HG03066 (cell line): Measurements from ENCODE around the gene NFXL1.

Experiments
- ATAC-seq: cut with Tn5 transposase; IDR thresholded peaks from one replicate; pipeline ENCODE4 v1.9.1; 2021; ENCODE audit warnings: low read depth; ENCODE audit not compliant: unreplicated experiment

The NFXL1 gene

DNA sequence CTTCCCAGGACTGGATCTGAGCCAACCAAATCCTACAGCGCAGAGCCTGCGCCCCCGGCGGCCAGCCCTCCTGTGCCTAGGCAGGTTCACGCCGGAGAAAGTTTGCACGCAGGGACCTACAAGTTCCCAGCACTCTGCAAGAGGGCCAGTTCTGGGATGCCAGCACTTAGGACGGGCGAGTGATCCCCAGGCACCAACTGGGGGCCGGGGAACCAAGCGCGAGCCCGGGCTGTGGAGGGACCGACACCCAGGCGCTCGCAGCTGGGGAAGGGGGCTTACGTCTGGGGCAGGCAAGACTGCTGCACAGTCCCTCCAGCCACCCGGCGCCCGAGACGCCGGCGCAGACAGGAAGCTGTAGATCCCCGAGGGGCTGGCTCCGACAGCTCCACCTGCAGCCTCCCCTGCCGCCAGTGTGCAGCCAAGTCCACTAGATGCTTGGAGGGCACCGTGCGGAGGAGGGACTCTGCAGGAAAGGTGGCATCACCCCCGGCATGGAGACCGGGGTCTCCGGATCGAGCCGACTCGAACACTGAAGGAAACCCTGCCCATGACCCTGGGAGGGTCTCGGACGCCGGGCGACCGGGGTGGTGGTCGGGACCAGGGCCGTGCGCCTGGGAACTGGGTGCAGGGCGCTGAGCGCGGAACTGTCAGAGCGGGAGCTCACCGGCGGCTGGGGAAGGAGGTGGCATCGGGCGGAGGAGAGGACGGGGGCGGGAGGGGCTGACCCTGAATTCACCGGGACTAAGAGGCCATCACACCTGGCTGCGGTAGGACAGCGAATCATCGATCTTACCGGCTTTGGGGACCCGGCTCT, 77.1 kb downstream of the NFXL1 start:
- ATAC-seq: peak; percentile 56

GRCh38 chr4:47836641-47837093, 77.7 kb downstream of the NFXL1 start:
- peak; percentile 83 for ATAC-seq

DNA sequence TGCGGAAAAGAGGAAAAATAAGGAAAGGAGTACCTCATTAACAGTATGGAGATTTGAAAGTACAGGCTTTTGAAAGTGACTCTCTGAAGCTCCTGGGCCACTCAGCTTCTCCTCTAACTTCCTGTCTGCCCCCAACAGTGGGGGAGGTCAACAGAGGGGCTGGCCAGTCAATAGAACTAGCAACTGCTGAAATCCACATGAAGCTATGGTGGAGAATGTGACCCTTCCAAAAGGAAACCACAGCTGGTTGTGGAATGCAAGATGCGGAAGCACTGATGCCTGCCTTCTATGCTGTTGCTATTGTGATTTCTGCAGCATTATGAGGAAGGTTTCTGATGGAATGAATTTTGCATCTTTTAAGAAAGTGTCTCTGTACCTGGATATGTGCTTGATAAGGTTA, 78.9 kb downstream of the NFXL1 start:
- no peak for ATAC-seq

- no peak for ATAC-seq
Measured at GRCh38 chr4:47831026-47831679, 83.2 kb downstream of the NFXL1 start.

DNA sequence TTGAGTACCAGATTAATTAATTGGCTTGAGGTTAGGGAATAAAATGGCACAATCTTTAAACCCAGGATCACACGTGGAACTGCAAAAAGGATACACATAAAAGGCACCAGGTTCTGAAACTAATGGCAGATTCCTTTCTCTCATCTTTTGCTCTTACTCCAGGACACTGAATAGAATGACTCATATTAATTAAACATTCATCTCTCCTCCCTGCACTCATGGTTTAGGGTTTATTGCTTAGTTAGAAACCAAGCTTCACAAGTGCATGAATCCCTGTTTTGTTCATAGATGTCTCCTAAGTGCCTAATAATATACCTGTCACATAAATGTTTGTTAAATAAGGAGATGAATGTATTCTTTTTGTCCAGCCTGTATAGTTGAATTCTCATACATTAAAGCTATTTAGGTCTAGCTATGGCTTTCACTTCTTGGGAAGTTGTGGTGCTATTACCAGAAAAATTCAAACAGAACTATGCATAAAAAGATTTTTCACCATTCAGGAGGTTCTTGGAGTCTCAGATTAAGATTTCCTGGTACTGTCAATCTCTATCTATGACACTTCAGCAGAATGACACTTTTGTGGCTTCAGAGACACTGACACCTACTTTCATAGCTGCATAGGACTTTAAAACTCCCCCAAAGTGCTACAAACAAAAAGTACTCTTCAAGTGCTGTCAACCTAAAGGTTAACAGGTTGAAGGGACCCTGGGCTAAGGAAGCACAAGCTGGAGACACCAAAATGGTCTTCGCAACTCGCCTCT, 83.9 kb downstream of the NFXL1 start:
- ATAC-seq: no peak

DNA sequence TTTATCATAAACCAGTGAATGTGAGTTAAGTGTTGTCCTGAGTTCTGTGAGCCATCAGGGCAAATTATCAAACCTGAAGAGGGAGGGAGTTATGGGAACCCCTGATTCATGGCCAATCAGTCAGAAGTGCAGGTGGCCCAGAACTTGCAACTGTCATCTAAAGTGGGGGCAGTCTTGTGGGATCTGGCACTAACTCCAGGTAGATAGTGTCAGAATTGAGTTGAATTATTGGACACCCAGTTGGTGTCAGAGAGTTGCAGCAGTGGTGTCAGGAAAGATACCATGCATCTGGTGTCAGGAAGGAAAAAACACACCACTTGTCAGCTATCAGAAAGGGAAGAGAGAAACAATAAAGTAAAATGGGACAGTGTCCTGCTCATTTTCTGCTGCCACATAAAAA, 84.9 kb downstream of the NFXL1 start:
- no peak for ATAC-seq

- no peak for ATAC-seq
Measured at GRCh38 chr4:47827343-47828047, 86.9 kb downstream of the NFXL1 start.

DNA sequence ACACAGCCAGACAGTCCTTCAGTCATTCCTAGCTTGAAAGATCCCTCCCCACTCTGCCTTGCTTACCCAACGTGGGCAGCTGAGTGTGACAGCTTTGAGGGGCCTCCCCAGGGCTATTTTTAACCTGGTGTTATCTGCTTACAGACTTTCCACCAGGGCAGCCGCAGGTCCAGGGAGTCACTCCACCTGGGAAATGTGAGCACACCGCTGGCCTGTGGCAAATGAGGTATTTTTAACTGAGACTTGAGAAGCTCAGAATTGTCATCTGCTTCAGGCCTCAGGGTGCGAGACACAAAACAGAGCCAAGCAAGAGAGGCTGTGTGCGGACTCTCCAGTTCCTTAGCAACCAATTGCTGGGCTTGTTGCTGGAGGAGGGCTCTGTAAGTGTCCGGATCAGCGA, 89.5 kb downstream of the NFXL1 start:
- ATAC-seq: no peak

GRCh38 chr4:47819178-47819577, 95.2 kb downstream of the NFXL1 start:
- ATAC-seq: no peak

- no peak for ATAC-seq
Measured at GRCh38 chr4:47817275-47817674, 97.1 kb downstream of the NFXL1 start.

- ATAC-seq: no peak
Measured at GRCh38 chr4:47816748-47817147, 97.6 kb downstream of the NFXL1 start.

DNA sequence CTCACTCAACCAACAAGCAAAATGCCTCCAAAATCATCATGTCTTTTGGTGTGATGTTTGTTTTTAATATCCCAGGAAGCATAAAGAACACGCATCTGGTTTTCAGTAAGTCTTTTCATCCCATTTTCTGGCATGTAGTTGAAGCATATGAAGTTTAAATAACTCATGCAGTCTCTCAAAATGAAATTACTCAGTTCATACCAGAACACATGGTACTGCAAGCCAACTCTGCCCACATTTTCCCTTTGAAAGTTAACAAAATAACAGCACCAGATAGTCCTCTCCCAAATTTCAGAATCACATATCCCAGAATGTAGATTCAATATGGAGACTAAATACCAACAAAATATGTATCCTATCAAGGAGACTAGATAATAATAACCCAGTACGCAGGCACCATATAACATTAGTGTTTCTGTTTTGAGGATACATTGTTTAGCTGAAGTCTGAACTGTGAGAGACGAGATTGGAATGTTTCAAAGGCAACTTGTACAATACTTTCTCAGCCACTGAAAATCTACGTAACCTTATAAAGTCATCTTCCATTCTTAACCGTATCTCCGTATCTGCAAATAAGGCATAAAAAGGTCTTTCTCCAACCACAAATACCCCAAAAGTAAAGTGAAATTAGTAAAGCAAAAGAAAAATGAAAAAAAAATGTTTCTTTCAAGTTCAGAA, 99.6 kb downstream of the NFXL1 start:
- no peak for ATAC-seq

- no peak for ATAC-seq
Measured at GRCh38 chr4:47809654-47810203, 104.7 kb downstream of the NFXL1 start.

DNA sequence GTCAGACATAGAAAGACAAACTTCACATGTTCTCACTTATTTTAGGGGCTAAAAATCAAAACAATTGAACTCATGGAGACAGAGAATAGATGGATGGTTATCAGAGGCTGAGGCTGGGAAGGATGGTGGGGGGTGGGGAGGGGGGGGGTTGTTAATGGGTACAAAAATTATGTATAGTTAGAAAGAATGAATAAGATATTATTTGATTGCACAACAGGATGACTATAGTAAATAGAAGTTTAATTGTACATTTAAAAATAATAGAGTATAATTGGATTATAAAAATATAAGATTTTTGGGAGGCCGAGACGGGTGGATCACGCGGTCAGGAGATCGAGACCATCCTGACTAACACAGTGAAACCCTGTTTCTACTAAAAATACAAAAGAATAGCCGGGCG, 109.8 kb downstream of the NFXL1 start:
- no peak for ATAC-seq

GRCh38 chr4:47801481-47802002, 112.8 kb downstream of the NFXL1 start:
- no peak for ATAC-seq

GRCh38 chr4:47798165-47798564, 116.2 kb downstream of the NFXL1 start:
- no peak for ATAC-seq
